CD4-positive, alpha-beta T cell treated with Interleukin-21 for 1 hour (primary cell): ENCODE results near the gene ITGAL.
"Not testable (repeated sequence)": the region's sequence is repeated elsewhere in the genome, so short reads cannot be mapped to it uniquely, and the experiment has no call there.

ENCODE experiments used
- DNase-seq: peaks from one replicate; pipeline ENCODE4 v3.0.0-alpha.2; 2020

The ITGAL gene

GRCh38 chr16:30458561-30459394 lies 13.8 kb upstream of the ITGAL start:
- peak; percentile 77 for DNase-seq

GRCh38 chr16:30459456-30459855 lies 13.1 kb upstream of the ITGAL start:
- no peak for DNase-seq

DNA sequence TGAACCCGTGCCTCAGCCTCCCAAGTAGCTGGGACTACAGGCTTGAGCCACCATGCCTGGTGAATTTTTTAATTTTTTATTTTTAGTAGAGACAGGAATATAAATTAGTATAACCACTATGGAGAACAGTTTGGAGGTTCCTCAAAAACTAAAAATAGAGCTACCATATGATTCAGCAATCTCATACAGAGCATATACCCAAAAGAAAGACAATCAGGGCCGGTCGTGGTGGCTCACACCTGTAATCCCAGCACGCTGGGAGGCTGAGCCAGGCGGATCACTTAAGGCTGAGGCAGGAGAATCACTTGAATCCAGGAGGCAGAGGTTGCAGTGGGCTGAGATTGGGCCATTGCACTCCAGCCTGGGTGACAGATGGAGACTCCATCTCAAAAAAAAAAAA lies 11.1 kb upstream of the ITGAL start:
- not testable (repeated sequence) for DNase-seq

- DNase-seq, result no peak
Measured at GRCh38 chr16:30464078-30464477, 8.5 kb upstream of the ITGAL start.

DNA sequence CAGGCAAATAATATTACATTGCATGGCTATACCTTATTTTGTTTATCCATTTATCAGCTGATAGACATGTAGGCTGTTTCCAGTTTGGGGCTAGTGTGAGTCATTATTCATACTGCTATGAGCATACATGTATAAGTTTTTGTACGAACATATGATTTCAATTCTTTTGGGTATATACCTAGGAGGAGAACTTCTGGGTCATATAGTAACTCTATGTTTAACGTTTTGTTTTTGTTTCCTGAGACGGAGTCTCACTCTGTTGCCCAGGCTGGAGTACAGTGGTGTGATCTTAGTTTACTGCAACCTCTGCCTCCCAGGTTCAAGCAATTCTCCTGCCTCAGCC lies 2.4 kb upstream of the ITGAL start:
- DNase-seq, result no peak

- no peak for DNase-seq
Measured at GRCh38 chr16:30470632-30470995, 1.9 kb upstream of the ITGAL start.

DNA sequence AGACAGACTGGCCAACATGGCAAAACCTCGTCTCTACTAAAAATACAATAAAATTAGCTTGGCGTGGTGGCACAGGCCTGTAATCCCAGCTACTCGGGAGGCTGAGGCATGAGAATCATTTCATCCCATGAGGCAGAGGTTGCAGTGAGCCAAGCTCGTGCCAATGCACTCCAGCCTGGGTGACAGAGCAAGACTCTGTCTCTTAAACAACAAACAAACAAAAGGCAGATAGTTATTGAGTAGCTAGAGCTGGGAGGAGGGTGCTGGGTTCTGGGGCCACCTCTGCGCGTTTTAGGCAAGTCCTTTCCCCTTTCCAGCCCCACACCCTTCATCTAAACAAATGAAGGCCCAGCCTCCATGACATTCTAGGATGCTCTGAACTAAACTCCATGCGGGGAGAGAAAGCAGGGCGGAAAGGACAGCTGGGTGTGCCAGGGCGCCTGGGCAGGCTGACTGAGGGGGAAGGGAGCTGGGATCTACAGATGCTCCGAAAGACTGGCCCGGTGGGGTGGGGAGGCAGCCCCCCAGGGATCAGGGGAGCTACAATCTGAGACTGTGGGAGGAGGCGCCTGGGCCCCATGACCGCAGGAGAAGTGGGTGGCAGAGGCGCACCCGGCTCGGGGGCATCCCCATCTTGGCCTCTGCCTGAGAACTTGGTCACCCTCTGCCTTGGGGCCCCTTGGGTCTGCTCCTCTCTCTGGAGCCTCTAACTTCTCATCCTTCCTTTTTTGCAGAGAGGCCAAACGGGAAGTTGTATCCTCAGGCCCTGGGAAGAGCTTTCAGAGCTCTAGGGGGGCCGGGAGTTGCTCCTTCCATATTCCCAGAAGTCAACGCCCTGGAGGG lies 910 bp downstream of the ITGAL start:
- DNase-seq, result peak; percentile 56

DNA sequence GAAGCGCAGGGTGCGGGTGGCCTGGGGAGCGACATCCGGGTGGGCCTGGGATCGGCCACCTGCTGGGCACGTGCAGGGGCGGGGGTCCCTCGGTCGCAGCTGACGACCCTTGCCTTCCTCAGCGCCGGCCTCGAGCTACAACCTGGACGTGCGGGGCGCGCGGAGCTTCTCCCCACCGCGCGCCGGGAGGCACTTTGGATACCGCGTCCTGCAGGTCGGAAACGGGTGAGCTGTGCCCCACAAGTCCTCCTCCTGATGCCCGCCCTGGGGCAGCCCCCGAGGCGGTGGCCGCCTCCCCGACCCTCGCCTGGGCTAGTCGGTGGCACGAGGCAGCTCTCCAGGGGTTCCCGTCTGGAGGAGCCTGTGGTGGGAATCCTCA lies 1.5 kb downstream of the ITGAL start:
- DNase-seq, result no peak

DNA sequence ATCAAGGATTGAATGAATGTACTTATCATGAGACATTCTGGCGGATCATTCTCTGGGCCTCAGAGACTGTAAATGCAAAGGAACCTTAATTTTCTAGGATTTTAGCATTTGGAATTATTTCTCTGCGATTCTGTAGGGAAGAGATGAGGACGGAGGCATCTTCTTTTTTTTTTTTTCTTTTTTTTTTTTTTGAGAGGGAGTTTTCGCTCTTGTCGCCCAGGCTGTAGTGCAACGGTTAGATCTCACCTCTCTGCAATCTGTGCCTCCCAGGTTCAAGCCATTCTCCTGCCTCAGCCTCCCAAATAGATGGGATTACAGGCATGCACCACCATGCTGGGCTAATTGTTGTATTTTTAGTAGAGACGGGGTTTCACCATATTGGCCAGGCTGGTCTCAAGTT lies 2.1 kb downstream of the ITGAL start:
- no peak for DNase-seq

- DNase-seq, result no peak
Measured at GRCh38 chr16:30476991-30477390, 4.4 kb downstream of the ITGAL start.

DNA sequence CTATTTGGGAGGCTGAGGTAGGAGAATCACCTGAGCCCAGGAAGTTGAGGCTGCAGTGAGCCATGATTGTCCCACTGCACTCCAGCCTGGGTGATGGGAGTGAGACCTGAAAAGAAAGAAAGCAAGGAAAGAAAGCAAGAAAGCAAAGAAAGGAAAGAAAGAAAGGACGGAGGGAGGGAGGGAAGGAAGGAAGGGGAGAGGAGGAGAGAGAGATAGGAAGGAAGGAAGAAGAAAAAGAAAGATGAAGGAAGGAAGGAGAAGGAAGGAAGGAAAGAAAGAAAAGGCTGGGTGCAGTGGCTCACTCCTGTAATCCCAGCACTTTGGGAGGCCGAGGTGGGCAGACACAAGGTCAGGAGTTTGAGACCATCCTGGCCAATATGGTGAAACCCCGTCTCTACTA lies 5.2 kb downstream of the ITGAL start:
- DNase-seq, result not testable (repeated sequence)

- DNase-seq, result no peak
Measured at GRCh38 chr16:30478766-30479478, 6.4 kb downstream of the ITGAL start.

DNA sequence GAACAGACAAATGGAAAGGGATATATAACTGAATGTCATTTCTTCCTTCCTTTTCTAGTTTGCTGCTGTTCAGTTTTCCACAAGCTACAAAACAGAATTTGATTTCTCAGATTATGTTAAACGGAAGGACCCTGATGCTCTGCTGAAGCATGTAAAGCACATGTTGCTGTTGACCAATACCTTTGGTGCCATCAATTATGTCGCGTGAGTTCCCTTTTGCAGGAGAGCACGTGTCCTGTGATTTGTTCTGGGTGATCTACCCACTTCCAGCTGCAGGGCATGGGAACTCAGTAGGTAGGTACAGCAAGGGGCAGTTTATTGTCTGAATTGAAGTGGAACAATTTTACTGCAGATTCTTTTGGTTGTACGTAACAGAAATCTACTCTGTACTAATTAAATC lies 8.8 kb downstream of the ITGAL start:
- DNase-seq, result no peak

DNA sequence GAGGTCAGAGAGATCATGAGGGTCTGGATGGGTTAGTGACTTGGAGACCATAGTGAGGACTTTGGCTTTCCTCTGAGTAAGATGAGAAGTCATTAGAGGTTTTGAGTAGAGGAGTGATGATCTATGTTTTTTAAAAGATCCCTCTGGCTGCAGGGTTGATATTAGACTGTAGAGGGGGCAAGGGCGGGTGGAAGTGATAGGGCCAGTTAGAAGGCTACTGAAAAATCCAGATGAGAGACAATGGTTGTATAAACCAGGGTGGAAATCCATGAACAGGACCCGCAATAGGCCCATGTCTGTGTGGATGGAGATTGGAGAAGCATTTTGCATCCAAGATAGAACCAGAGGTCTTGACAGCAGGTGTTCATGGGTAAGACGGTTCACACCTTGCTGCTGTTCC lies 9.8 kb downstream of the ITGAL start:
- peak; percentile 34 for DNase-seq

GRCh38 chr16:30484887-30485286 lies 12.3 kb downstream of the ITGAL start:
- no peak for DNase-seq

GRCh38 chr16:30485818-30486436 lies 13.4 kb downstream of the ITGAL start:
- DNase-seq, result no peak

GRCh38 chr16:30488764-30489605 lies 16.4 kb downstream of the ITGAL start:
- DNase-seq, result no peak

- no peak for DNase-seq
Measured at GRCh38 chr16:30490210-30490609, 17.7 kb downstream of the ITGAL start.

- DNase-seq, result no peak
Measured at GRCh38 chr16:30491229-30491628, 18.7 kb downstream of the ITGAL start.

DNA sequence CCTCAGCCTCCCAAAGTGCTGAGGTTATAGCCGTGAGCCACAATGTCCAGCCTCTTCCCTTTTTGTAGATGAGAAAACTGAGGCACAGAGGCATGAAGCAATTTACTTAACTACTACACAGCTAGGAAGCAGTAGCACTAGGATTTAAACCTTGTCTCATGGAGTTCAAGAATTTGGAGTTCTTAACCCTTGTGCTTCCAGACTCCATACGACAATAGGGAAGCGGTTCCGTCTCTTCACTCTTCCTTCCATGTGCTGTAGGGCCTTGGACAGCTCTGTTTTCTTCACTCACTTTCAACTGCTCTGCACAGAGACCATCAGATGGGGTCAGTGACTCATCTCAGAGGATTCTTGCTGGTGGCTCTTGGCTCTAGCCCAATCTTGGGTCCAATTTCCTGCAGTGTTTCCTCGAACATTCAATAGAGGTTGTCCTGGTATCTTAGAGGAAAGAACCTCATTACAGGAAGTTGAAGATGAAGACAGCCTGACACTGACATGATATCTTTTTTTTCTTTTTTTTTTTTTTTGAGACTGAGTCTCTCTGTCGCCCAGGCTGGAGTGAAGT lies 19.3 kb downstream of the ITGAL start:
- peak; percentile 19 for DNase-seq

DNA sequence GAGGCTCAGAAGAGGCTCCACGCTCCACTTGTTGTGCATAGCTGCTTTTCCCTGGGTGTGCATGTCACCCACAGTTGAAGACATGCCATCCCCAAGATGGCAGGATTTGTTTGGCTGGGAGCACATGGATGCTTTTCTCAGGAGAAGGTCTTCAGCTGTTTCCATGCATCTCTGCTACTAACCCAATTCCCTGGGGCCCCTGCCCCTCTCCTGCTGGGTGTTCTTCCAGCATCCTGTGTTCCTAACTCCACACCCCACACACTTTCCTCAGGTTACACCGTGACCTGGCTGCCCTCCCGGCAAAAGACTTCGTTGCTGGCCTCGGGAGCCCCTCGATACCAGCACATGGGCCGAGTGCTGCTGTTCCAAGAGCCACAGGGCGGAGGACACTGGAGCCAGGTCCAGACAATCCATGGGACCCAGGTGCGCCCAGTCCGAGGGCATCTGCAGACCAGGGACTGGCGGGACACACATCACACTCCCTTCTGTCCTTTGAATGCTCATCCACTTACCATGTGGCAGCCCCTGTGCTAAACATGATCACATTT lies 21.5 kb downstream of the ITGAL start:
- DNase-seq, result no peak

DNA sequence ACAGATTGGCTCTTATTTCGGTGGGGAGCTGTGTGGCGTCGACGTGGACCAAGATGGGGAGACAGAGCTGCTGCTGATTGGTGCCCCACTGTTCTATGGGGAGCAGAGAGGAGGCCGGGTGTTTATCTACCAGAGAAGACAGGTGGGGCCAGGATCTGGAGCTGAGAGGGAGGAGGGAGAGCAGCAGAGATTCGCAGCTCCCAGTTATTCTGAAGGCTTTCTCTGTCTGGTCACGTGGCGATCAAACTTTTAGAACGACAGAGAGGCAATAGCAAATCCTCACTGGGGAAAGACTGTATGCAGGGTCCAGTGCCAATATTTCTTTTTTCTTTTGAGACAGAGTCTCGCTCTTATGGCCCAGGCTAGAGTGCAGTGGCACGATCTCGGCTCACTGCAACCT lies 22.2 kb downstream of the ITGAL start:
- DNase-seq, result no peak
